ENCODE measurements around the gene RAB8B.
"Not testable (repeated sequence)": the region's sequence is repeated elsewhere in the genome, so short reads cannot be mapped to it uniquely, and the experiment has no call there.

Gene RAB8B

DNA sequence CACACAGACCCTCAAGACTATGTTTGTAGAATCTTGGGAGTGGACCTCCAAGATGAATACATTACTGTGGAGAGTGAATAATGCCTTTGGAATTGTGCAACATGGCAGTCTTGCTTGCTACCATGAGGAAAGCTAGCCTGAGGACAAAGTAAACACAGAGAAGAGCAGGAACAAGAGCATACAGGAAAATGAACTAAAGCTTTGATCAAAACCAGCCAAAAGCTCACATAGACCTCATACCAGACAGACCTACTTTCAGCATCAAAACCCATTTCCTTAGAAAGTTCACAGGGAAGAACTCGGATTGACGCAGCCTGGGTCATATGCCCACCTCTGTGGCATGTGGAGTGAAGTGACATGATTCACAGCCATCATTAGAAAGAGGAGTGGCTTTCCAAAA is 3.3 kb upstream of the RAB8B start:
- DNase-seq, result no peak

DNA sequence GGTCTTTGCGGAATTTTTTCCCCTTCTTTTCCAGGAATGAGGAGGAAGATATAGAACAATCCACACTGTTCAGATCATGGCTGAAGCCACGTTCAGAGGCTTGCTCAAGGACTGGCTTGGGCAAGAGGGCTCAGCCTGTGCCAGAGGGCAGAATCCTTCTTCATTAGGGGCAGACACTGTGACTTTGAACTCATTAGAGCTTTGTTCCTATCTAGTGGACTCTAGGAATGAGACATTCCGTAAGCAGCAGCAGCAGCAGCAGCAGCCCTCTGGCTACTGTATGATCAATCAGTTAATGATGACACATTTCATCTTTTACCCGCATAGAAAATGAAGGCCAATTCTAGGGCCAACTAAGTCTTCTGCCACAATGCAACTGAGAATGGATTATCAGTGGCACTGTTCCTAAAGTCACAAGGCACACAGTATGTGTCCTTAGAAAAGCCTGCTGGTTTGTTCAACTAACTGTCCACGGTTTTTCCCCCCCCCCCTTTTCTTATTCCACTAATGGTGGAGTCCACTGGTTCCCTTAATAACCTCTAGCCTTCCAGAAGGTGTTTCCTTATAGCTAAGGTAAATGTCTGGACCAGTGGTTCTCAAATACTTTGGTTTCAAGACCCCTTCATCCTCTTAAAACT is 1.7 kb upstream of the RAB8B start:
- no peak for DNase-seq

DNA sequence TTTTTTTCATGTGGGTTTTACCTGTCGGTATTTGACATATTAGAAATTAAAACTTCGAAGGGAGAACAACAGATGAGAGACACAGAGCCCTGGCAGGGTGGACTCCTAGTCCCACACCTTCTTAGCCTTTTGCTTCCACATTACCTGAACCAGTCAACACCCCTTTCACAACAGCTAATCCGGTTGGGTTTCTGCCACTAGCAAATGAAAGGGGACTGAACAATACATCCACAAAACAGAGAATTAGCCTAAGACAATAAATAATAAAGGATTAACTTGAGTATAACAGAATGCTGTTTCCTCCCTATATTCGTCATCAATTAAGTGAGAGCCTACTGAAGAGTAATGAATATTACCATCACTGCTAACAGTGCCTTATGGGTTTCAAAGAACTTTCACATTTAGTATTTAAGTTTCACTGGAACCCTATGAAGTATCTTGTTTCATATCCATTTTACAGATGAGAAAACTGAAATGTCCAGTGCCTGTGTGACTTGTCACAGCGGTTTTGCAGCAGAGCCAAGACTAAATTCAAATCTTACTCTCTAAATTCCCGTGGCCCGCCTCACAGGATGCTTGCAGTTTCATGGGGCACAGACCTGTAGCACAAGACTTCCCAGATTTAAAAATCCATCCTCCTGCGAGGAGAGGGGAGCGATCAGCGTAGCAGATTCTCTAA is 1.0 kb upstream of the RAB8B start:
- peak; percentile 74 for DNase-seq

DNA sequence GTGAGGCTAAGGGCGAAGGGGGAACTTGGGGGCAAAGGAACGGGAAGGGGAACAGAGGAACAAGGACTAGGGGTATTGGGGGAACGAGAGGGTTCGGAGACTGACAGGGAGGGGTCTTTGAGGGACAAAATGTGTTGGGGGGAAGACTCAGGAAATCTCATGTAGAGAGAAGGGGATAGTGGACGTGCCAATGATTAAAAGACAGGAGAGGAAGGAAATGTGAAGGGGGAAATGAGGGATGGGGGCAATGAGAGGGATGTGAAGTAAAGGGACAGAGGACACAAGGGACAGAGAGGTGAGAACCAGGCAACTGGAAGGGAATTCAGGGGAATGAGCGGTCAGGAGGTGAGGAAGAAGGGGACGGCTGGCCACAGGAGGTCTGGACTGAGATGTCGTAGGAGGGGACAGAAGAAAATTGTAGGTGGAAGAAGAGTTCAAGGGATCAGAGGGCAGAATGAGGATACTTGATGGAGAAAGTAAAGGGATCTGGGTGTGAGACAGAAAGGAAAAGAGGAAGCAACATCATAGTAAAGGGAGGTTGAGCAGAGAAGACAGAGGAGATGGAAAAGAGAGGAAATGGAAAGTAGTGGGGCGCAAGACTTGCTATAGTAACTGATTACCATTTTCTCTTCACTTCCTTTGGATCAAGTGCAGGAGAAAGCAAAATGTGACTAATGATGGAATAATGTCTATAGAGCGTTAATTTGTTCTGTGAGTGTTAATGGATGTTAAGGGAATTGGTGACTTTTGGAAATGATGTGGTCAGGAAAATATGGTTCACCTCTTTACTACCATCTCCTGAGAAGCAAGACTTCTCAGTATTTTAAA is 749 bp downstream of the RAB8B start:
- no peak for DNase-seq

- DNase-seq, result no peak
Measured at GRCh38 chr15:63190769-63191649, 1.6 kb downstream of the RAB8B start.

DNA sequence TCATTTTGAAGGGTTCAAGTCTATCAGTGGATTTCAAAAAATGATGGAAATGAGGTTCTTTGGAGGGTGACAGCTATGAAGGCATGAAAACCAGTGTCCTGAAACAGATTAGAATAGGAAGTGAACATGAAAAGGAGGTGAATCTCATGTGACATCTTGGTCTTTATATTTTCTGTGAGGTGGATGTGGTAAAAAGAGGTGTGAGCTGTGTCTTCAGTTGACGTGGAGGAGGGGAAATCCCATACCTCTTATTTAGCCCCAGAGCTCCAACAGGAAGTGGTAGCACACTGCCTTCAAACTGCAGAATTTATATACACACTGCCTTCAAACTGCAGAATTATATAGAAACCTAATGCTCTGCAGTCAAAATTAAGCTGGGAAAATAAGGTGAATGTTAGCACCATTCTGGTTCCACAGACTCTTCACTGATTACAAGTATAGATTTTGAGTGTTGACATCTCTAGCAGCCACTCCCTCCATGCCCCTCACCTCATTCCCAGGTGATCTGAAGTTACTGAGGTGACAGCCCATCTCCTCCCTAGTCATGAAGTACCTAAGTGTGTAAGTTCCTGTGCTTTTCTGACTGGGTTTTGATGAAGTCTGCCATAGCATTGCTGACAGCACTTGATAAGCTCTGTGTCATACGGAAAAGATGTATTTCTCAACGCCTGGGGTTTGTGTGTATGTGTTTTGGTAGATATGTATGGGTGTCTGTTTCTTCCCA is 2.7 kb downstream of the RAB8B start:
- peak; percentile 91 for DNase-seq

GRCh38 chr15:63192619-63193206 is 3.3 kb downstream of the RAB8B start:
- peak; percentile 78 for DNase-seq

- no peak for DNase-seq
Measured at GRCh38 chr15:63194302-63194701, 4.9 kb downstream of the RAB8B start.

DNA sequence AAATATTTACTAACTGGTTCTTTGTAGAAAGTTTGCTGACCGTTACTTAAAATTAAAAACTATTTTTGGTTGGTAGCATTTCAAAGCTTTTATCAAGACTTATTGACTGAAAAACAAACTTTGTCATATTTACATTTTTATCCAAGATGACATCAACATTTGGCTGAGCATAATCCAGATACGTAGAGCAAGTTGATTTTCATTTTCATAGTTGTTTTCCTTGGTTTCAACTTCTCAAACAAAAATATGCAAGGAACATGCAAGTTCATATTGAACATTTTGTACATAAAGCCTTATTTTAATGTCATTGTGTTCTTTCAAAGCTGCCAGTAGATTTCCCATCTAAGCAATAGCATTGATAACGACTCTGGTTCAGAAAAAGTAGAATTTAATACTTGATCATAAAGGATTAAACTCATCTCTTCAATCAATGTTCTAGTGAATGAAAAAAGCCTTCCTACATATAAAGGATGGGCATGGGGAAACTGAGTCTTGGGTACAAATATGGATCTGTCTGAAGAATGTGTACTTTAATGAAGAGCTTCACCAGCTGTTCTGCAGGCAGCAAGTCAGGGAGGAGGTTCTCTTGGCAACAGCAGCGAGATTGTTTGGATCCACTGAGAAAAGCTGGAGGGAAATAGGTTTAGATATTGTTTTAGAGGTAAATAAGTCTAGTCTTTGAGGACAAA is 5.6 kb downstream of the RAB8B start:
- DNase-seq, result no peak

GRCh38 chr15:63195569-63196015 is 6.2 kb downstream of the RAB8B start:
- DNase-seq, result no peak

DNA sequence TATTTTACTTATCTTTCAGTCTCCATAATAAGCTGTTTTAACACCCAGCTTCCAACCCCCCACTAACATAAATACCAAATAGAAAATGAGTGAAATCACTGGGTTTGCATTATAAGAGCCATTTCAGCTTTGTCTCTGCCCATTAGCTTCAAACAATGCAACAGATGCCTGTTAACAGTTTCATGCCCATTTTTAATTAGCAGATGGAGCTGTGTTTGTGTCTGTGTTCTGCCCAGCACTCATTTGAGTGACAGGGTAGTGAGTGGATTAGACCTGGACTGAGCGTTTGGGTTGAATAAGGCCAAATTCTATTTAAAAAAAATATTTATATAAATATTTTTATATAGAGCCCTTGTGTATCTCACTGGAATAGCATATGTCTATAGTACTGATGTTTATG is 7.4 kb downstream of the RAB8B start:
- DNase-seq, result no peak

DNA sequence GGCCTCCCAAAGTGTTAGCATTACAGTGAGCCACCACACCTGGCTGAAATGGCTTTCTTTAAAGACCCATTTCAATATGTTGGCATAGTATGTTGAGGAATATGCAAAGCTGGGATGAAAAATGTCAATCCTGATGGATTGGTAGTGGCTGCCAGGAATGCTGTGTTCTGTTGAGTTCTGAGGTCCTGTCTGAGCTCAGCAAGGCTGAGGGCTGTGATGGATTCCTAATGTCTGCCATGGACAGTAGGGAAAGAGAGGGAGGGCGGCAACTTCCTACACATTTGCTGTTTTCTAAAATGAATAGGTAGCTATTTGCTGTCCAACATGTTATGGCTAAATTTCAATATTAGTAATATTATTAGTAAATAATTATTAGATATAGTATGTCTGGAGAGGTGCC is 8.2 kb downstream of the RAB8B start:
- no peak for DNase-seq

GRCh38 chr15:63198371-63199250 is 9.2 kb downstream of the RAB8B start:
- DNase-seq, result peak; percentile 50

- DNase-seq, result no peak
Measured at GRCh38 chr15:63200464-63201249, 11.3 kb downstream of the RAB8B start.

- DNase-seq, result no peak
Measured at GRCh38 chr15:63202861-63203260, 13.5 kb downstream of the RAB8B start.

DNA sequence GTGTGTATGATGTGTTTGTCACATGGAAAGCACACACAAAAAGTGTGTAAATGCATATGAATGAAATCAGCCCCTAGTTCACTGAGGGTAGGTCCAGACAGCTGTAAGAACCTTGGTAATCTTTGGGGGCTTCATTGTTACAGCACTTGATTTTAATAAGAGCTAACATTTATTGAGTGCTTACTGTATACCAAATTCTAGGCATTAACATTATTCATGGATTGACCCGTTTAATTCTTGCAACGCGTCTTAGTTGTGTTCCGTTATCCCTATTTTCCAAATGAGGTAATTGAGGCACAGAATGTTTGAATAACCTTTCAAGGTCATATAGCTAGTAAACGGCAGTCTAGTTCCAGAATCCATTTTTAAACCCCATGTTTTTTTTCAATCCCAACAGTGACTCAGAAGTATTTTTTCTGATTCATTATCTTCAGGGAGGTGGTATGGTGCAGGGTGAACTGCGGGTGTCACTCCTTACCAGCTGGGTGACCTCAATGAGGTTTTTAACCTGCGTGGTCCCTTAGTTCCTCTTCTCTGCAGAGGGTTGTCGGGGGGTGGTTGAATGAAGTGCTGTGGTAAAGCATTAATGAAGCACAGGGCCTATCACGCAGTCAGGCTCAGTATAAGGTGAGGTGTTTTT is 14.2 kb downstream of the RAB8B start:
- peak; percentile 66 for DNase-seq

DNA sequence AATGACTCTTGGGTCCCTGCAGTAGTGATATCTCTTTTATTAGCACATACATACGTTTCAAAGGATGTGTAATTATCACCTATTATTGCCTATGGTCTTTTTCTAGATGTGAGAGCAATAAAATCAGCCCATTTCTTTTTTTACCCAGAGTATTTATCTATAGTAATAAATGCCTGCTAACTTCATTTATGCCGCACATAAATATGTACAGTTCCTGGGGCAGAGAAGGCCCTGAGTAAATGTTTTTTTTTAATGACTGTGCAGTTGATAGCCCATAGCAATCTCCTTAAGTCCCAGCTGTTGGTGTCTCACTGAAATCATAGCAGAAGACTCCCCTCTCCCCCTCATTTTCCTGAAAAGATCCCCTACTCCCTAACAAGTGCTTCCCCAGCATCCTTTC is 16.7 kb downstream of the RAB8B start:
- DNase-seq, result no peak

- not testable (repeated sequence) for DNase-seq
Measured at GRCh38 chr15:63208824-63209223, 19.4 kb downstream of the RAB8B start.
